PC-3 (cell line): ENCODE measurements around the gene DNAJA1. TPM values are rescaled to one million over a fixed set of nuclear protein-coding genes. Genes with fewer than 3 reads are reported as not detected.

Source experiments
- ATAC-seq: fragments of 200-7000 bp; cut with Tn5 transposase; 2 replicates; pipeline ENCODE4 v1.9.1; 2020; ENCODE audit warnings: mild to moderate bottlenecking, moderate library complexity
- BruUV-seq: library from RNA; stranded (reverse); fragments of 400-500 nt; replicated peaks from 2 replicates; lab custom pipeline; 2021; lab: Mats Ljungman, UMichigan
- CTCF ChIA-PET: fragments of 300-600 bp; sonication (Branson Sonifier 250); formaldehyde crosslinking; loops from one replicate; lab custom pipeline; 2022; ENCODE audit warnings: antibody characterized with exemption; lab: Charles Lee
- POLR2A ChIA-PET: fragments of 300-600 bp; sonication (Branson Sonifier 250); formaldehyde crosslinking; loops from one replicate; lab custom pipeline; 2022; ENCODE audit warnings: antibody characterized with exemption; ENCODE audit not compliant: unreplicated experiment; lab: Charles Lee
- DNase-seq: peaks from one replicate; pipeline ENCODE4 v3.0.0-alpha.2; 2015
- H2AFZ ChIP-seq: fragments of 300-600 bp; sonication (generic); 2 replicates; pipeline ENCODE4 v1.6.0; 2016; ENCODE audit warnings: antibody characterized with exemption, low read length
- H3F3A ChIP-seq: fragments of 300-600 bp; sonication (generic); one replicate; pipeline ENCODE4 v1.6.0; 2017; ENCODE audit warnings: antibody characterized with exemption, low read length, control low read depth, mild to moderate bottlenecking; ENCODE audit not compliant: unreplicated experiment
- H3K27ac ChIP-seq: fragments of 300-600 bp; sonication (generic); 2 replicates; pipeline ENCODE4 v1.5.1; 2016; ENCODE audit warnings: mild to moderate bottlenecking, low read length
- H3K27me3 ChIP-seq: fragments of 300-600 bp; sonication (generic); 2 replicates; pipeline ENCODE4 v1.6.1; 2016; ENCODE audit warnings: low read length, mixed read lengths
- H3K36me3 ChIP-seq: fragments of 300-600 bp; sonication (generic); 2 replicates; pipeline ENCODE4 v1.6.1; 2016; ENCODE audit warnings: low read depth, mixed run types, low read length, mixed read lengths
- H3K4me1 ChIP-seq: fragments of 300-600 bp; sonication (generic); 2 replicates; pipeline ENCODE4 v1.5.1; 2016; ENCODE audit warnings: low read length; ENCODE audit not compliant: insufficient read depth
- H3K4me2 ChIP-seq: fragments of 300-600 bp; sonication (generic); 2 replicates; pipeline ENCODE4 v1.6.0; 2016; ENCODE audit warnings: low read length
- H3K4me3 ChIP-seq: fragments of 300-600 bp; sonication (generic); 2 replicates; pipeline ENCODE4 v1.5.1; 2016; ENCODE audit warnings: mild to moderate bottlenecking, low read length, mixed read lengths
- H3K79me2 ChIP-seq: fragments of 300-600 bp; sonication (generic); 2 replicates; pipeline ENCODE4 v1.6.1; 2017; ENCODE audit warnings: low read length, mixed read lengths
- H3K9ac ChIP-seq: fragments of 300-600 bp; sonication (generic); 2 replicates; pipeline ENCODE4 v1.6.0; 2016; ENCODE audit warnings: mild to moderate bottlenecking, low read length
- H3K9me2 ChIP-seq: fragments of 300-600 bp; sonication (generic); replicated peaks from 2 replicates; pipeline ENCODE4 v1.6.1; 2016; ENCODE audit warnings: mixed run types, low read length, mixed read lengths
- H3K9me3 ChIP-seq: fragments of 300-600 bp; sonication (generic); 2 replicates; pipeline ENCODE4 v1.6.1; 2016; ENCODE audit warnings: low read length, mixed read lengths
- H4K20me1 ChIP-seq: fragments of 300-600 bp; sonication (generic); 2 replicates; pipeline ENCODE4 v1.6.1; 2016; ENCODE audit warnings: low read length, mixed read lengths
- CTCF ChIP-seq: fragments of 300-600 bp; sonication (generic); conservative IDR thresholded peaks from 2 replicates; pipeline ENCODE4 v1.5.1; 2017; ENCODE audit warnings: antibody characterized with exemption, low read depth, mild to moderate bottlenecking, low read length
- EZH2 ChIP-seq: fragments of 300-600 bp; sonication (generic); IDR thresholded peaks from one replicate; pipeline ENCODE4 v1.6.1; 2017; ENCODE audit warnings: antibody characterized with exemption, mild to moderate bottlenecking, low read length; ENCODE audit not compliant: unreplicated experiment
- EZH2phosphoT487 ChIP-seq: fragments of 300-600 bp; sonication (generic); IDR thresholded peaks from 2 replicates; pipeline ENCODE4 v1.6.1; 2018; ENCODE audit warnings: mild to moderate bottlenecking, antibody characterized with exemption, low read length, borderline replicate concordance
- intact Hi-C: fragments of 100-400 bp; cut with micrococcal nuclease; formaldehyde crosslinking; loops from 2 replicates; pipeline ENCODE4 v1.9.0; 2023
- total RNA-seq: library from RNA; depleted of rRNA; stranded (reverse); fragments of >200 nt; gene quantifications from 2 replicates; pipeline ENCODE4 v1.2.3, GENCODE V29; 2014

Gene DNAJA1
- total RNA-seq, 1 experiment from 2014 or later, result 109 TPM

- Histone ChIP-seq H2AFZ (no peak overlapping the region), H4K20me1 (0 out of 2 replicates have a peak, but pooled peaks cover 3% of the 10 kb centered on the region), H3K4me3 (no peak overlapping the region), H3K27me3 (no peaks in the 10 kb centered on the region), H3K27ac (no peak overlapping the region), H3K9me2 (no peaks in the 10 kb centered on the region), H3F3A (peaks cover 5% of the 10 kb centered on the region), H3K36me3 (peaks cover 16% of the 10 kb centered on the region), H3K9me3 (no peaks in the 10 kb centered on the region), H3K9ac (no peak overlapping the region), H3K4me1 (peaks cover 15% of the 10 kb centered on the region; the same call in 1 of the 2 replicates), H3K4me2 (no peak overlapping the region), H3K79me2 (no peaks in the 10 kb centered on the region)
- POLR2A ChIA-PET, result no interaction called here
- TF ChIP-seq CTCF, result no peak
- TF ChIP-seq EZH2phosphoT487, result no peak
- no peak for TF ChIP-seq EZH2
- DNase-seq (no peak), ATAC-seq (no peak)
- intact Hi-C loops, result no loop called here
- CTCF ChIA-PET, result no interaction called here
- no TSS peak for BruUV-seq
Observed at GRCh38 chr9:33042473-33042872, 17.4 kb downstream of the DNAJA1 start.

- peak overlapping the region; percentile 56 for H2AFZ ChIP-seq
- no peaks in the 10 kb centered on the region for H3K27me3 ChIP-seq
- ChIA-PET POLR2A (no interaction called here), CTCF (no interaction called here)
- no peaks in the 10 kb centered on the region for H3K9me3 ChIP-seq
- no peaks in the 10 kb centered on the region for H3K9me2 ChIP-seq
- no TSS peak for BruUV-seq
- no peaks in the 10 kb centered on the region for H3K79me2 ChIP-seq
- peak overlapping the region; percentile 77 for H3K9ac ChIP-seq
- intact Hi-C loops, result loop anchor here (1.0 kb wide), 1 partner anchor 18 kb away; the partner anchor contains the start of gene DNAJA1
- DNase-seq (no peak), ATAC-seq (no peak)
- peak overlapping the region; percentile 68 for H3K4me3 ChIP-seq
- peaks cover 15% of the 10 kb centered on the region; the same call in 1 of the 2 replicates for H3K4me1 ChIP-seq
- H3F3A ChIP-seq, result peaks cover 5% of the 10 kb centered on the region
- peak overlapping the region; percentile 74 for H3K4me2 ChIP-seq
- H3K36me3 ChIP-seq, result peaks cover 5% of the 10 kb centered on the region
- H3K27ac ChIP-seq, result peak overlapping the region; percentile 61
- H4K20me1 ChIP-seq, result no peaks in the 10 kb centered on the region
- no peak for TF ChIP-seq CTCF
- no peak for TF ChIP-seq EZH2
- TF ChIP-seq EZH2phosphoT487, result no peak
Observed at GRCh38 chr9:33043671-33044070, 18.6 kb downstream of the DNAJA1 start.

GRCh38 chr9:33044162-33044673, 19.1 kb downstream of the DNAJA1 start:
- POLR2A ChIA-PET, result no interaction called here
- intact Hi-C loops, result loop anchor here (1.0 kb wide), 1 partner anchor 19 kb away; the partner anchor contains the start of gene DNAJA1
- TF ChIP-seq CTCF (no peak), EZH2 (no peak), EZH2phosphoT487 (no peak)

More at GRCh38 chr9:33044162-33044673, 19.1 kb downstream of the DNAJA1 start:
- H3K27ac ChIP-seq, result peak overlapping the region; percentile 61
- no TSS peak for BruUV-seq
- peak overlapping the region; percentile 77 for H3K9ac ChIP-seq
- H2AFZ ChIP-seq, result peak overlapping the region; percentile 56
- CTCF ChIA-PET, result no interaction called here
- no peaks in the 10 kb centered on the region; the same call in 1 of the 2 replicates for H3K36me3 ChIP-seq
- no peaks in the 10 kb centered on the region for H3K9me2 ChIP-seq
- no peaks in the 10 kb centered on the region for H4K20me1 ChIP-seq
- H3K4me1 ChIP-seq, result peaks cover 15% of the 10 kb centered on the region; the same call in 1 of the 2 replicates
- peak overlapping the region; percentile 68 for H3K4me3 ChIP-seq
- H3K4me2 ChIP-seq, result peak overlapping the region; percentile 74
- DNase-seq, result peak; percentile 75
- H3K27me3 ChIP-seq, result no peaks in the 10 kb centered on the region
- peaks cover 5% of the 10 kb centered on the region for H3F3A ChIP-seq
- no peaks in the 10 kb centered on the region for H3K79me2 ChIP-seq
- no peaks in the 10 kb centered on the region for H3K9me3 ChIP-seq
- peak; percentile 88 for ATAC-seq
